Chondrocyte (in vitro differentiated cells): ENCODE measurements around the gene KIF26B. TPM values are rescaled to one million over a fixed set of nuclear protein-coding genes. Genes with fewer than 3 reads are reported as not detected.

Experiments
- DNase-seq: peaks from one replicate; pipeline ENCODE4 v3.0.0; 2021; ENCODE audit warnings: mixed read lengths, low spot score
- H3K27ac Mint-ChIP-seq: one replicate; pipeline ENCODE4 v1.8.0; 2021; ENCODE audit warnings: mild to moderate bottlenecking, moderate library complexity, mixed read lengths; ENCODE audit not compliant: unreplicated experiment
- H3K27me3 Mint-ChIP-seq: 2 replicates; pipeline ENCODE4 v1.8.0; 2021; ENCODE audit warnings: low read depth, mixed read lengths
- H3K36me3 Mint-ChIP-seq: 2 replicates; pipeline ENCODE4 v1.8.0; 2021; ENCODE audit warnings: low read depth, mixed read lengths
- H3K4me1 Mint-ChIP-seq: 2 replicates; pipeline ENCODE4 v1.8.0; 2021; ENCODE audit warnings: low read depth, mild to moderate bottlenecking, mixed read lengths
- H3K4me3 Mint-ChIP-seq: one replicate; pipeline ENCODE4 v1.8.0; 2021; ENCODE audit warnings: mild to moderate bottlenecking, moderate library complexity, mixed read lengths; ENCODE audit not compliant: unreplicated experiment
- H3K9me3 Mint-ChIP-seq: 2 replicates; pipeline ENCODE4 v1.8.0; 2021; ENCODE audit warnings: low read depth, mixed read lengths
- total RNA-seq: library from RNA; stranded (reverse); gene quantifications from 3 replicates; pipeline ENCODE4 v1.2.1, GENCODE V29; 2021
- TF ChIP-seq, protein P1 (sequence below): fragments of 200-600 bp; sonication (generic); IDR thresholded peaks from 2 replicates; pipeline ENCODE4 v1.5.0; 2021; ENCODE audit warnings: antibody characterized with exemption, mild to moderate bottlenecking, moderate library complexity

The KIF26B gene
- total RNA-seq, 1 donor from 2014 or later, result 47.0 TPM

DNA sequence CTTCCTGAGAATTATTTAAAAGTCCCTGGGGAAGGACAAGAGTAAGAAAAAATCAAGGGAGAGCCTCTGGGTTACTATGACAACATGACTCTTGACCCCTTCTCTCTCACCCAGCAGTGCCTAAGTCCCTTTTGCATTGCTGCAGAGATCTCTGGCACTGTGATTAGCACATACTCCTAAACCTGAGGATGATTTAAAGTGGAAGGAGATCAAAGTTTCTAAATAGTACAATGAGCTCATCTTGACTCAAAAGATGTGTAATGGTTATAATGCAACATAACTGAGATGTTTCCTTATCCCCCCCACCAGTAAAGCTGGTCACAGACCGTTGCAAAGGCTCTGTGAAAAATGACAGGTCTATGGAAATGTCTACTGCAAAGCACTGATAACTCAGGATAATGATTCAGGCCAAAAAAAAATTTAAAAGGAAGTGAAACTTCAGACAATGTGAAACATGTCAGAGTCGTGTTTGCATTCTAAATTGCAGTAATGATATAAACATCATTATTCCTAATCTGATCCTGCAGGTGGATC, 519.2 kb downstream of the KIF26B start:
- Mint-ChIP-seq H3K4me1 (peaks cover 22% of the 10 kb centered on the region), H3K36me3 (peaks cover 9% of the 10 kb centered on the region), H3K27ac (no peak overlapping the region), H3K27me3 (no peaks in the 10 kb centered on the region), H3K9me3 (peaks cover 3% of the 10 kb centered on the region), H3K4me3 (no peak overlapping the region)
- DNase-seq, result no peak
- TF ChIP-seq, protein P1, sequence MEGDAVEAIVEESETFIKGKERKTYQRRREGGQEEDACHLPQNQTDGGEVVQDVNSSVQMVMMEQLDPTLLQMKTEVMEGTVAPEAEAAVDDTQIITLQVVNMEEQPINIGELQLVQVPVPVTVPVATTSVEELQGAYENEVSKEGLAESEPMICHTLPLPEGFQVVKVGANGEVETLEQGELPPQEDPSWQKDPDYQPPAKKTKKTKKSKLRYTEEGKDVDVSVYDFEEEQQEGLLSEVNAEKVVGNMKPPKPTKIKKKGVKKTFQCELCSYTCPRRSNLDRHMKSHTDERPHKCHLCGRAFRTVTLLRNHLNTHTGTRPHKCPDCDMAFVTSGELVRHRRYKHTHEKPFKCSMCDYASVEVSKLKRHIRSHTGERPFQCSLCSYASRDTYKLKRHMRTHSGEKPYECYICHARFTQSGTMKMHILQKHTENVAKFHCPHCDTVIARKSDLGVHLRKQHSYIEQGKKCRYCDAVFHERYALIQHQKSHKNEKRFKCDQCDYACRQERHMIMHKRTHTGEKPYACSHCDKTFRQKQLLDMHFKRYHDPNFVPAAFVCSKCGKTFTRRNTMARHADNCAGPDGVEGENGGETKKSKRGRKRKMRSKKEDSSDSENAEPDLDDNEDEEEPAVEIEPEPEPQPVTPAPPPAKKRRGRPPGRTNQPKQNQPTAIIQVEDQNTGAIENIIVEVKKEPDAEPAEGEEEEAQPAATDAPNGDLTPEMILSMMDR, result no peak

- no peak overlapping the region for H3K4me3 Mint-ChIP-seq
- TF ChIP-seq, protein P1, result no peak
- no peaks in the 10 kb centered on the region for H3K27me3 Mint-ChIP-seq
- peak overlapping the region; percentile 47 for H3K27ac Mint-ChIP-seq
- peaks cover 22% of the 10 kb centered on the region for H3K4me1 Mint-ChIP-seq
- no peaks in the 10 kb centered on the region for H3K9me3 Mint-ChIP-seq
- H3K36me3 Mint-ChIP-seq, result peaks cover 6% of the 10 kb centered on the region
- DNase-seq, result no peak
Observed at GRCh38 chr1:245677461-245678240, 522.9 kb downstream of the KIF26B start.

DNA sequence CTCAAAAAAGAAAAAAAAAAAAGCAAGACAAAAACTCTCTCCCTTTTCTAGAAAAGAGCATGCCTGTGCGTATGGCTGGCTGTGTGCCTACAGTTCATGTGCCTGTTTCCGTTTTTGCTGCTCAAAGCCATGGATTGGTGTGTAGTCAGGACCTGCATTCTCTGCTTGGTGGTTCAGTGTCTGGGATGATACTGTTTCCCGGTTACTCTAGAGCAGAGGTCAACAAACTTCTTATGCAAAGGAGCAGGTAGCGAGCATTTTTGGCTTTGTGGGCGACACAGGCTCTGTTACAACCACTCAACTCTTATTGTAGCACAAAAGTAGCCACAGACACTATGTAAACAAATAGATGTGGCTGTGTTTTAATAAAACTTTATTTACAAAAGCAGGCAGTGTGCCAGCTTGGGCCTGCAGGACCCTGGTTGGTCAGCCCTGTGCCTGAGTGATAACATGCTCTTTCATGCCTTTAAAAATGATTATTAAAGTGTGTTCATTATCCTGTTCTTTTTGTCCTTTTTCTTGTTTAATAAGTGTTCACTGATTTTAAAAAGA, 524.2 kb downstream of the KIF26B start:
- no peak for DNase-seq
- H3K36me3 Mint-ChIP-seq, result peaks cover 6% of the 10 kb centered on the region
- no peak overlapping the region for H3K4me3 Mint-ChIP-seq
- no peak overlapping the region for H3K27ac Mint-ChIP-seq
- no peaks in the 10 kb centered on the region for H3K9me3 Mint-ChIP-seq
- no peaks in the 10 kb centered on the region for H3K27me3 Mint-ChIP-seq
- TF ChIP-seq, protein P1, result no peak
- H3K4me1 Mint-ChIP-seq, result peaks cover 21% of the 10 kb centered on the region

- TF ChIP-seq, protein P1, result no peak
- Mint-ChIP-seq H3K4me3 (no peak overlapping the region), H3K36me3 (peaks cover 8% of the 10 kb centered on the region), H3K27me3 (no peaks in the 10 kb centered on the region), H3K9me3 (no peaks in the 10 kb centered on the region), H3K4me1 (peaks cover 18% of the 10 kb centered on the region), H3K27ac (no peak overlapping the region)
- DNase-seq, result no peak
Observed at GRCh38 chr1:245679821-245680780, 525.3 kb downstream of the KIF26B start.
